Mucosa of stomach (tissue), 1 donor: Measurements from ENCODE around the gene HPX.

Source experiments
- H3K27me3 ChIP-seq: one replicate; pipeline ENCODE4 v1.7.0; 2013; ENCODE audit warnings: mild to moderate bottlenecking, low read length; ENCODE audit not compliant: control insufficient read depth, insufficient read depth
- H3K36me3 ChIP-seq: one replicate; pipeline ENCODE4 v1.7.0; 2013; ENCODE audit warnings: low read length; ENCODE audit not compliant: control insufficient read depth, insufficient read depth
- H3K4me1 ChIP-seq: one replicate; pipeline ENCODE4 v1.7.0; 2013; ENCODE audit warnings: mild to moderate bottlenecking, low read length; ENCODE audit not compliant: control insufficient read depth, insufficient read depth
- H3K4me3 ChIP-seq: one replicate; pipeline ENCODE4 v1.7.0; 2013; ENCODE audit warnings: low read length
- H3K9ac ChIP-seq: one replicate; pipeline ENCODE4 v1.7.0; 2013; ENCODE audit warnings: mild to moderate bottlenecking, low read length, moderate library complexity
- H3K9me3 ChIP-seq: one replicate; pipeline ENCODE4 v1.7.0; 2013; ENCODE audit warnings: mild to moderate bottlenecking, low read length, moderate library complexity; ENCODE audit not compliant: control insufficient read depth
- donor health status: Pancreatic carcinoma.

The HPX gene

GRCh38 chr11:6440906-6441358, at the start of gene HPX:
TSS of gene HPX (minus strand) at chr11:6440987. CDS start at chr11:6440963, 24 bp downstream.
- Histone ChIP-seq H3K27me3 (no peaks in the 10 kb centered on the region), H3K36me3 (no peaks in the 10 kb centered on the region), H3K4me1 (no peaks in the 10 kb centered on the region), H3K9ac (no peak within 1 kb of the TSS), H3K4me3 (no peak within 1 kb of the TSS), H3K9me3 (no peaks in the 10 kb centered on the region)

GRCh38 chr11:6489306-6489705, 48.5 kb upstream of the HPX start:
- Histone ChIP-seq H3K4me3 (no peak overlapping the region), H3K36me3 (peaks cover 4% of the 10 kb centered on the region), H3K27me3 (no peaks in the 10 kb centered on the region), H3K9me3 (no peaks in the 10 kb centered on the region), H3K9ac (no peak overlapping the region), H3K4me1 (peaks cover 19% of the 10 kb centered on the region)

DNA sequence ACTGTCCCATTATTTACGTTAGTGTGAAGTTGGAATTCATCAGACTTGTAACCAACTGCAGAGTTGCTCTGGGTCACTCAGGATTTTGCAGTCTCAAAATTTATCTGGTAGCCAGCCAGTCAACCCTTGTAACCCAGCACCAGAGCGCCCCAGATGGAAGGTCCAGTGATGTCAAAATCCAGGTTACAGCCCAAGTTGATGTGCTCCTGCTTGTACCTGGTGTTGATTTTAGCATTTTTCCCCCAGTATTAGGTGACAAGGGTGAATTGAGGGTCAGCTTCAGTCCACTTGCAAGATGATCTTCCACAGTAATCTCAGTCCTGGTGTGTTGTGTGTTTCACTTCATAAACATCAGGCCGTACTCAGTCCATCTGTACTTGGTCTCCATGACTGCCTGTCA, 48.0 kb upstream of the HPX start:
- H3K36me3 ChIP-seq = peaks cover 4% of the 10 kb centered on the region
- H3K9ac ChIP-seq = no peak overlapping the region
- H3K4me3 ChIP-seq = no peak overlapping the region
- H3K27me3 ChIP-seq = no peaks in the 10 kb centered on the region
- H3K4me1 ChIP-seq = peaks cover 19% of the 10 kb centered on the region
- no peaks in the 10 kb centered on the region for H3K9me3 ChIP-seq

- no peak overlapping the region for H3K9ac ChIP-seq
- H3K4me1 ChIP-seq = peaks cover 19% of the 10 kb centered on the region
- no peaks in the 10 kb centered on the region for H3K27me3 ChIP-seq
- H3K9me3 ChIP-seq = no peaks in the 10 kb centered on the region
- peaks cover 1% of the 10 kb centered on the region for H3K36me3 ChIP-seq
- no peak overlapping the region for H3K4me3 ChIP-seq
Measured at GRCh38 chr11:6488342-6488741, 47.6 kb upstream of the HPX start.

DNA sequence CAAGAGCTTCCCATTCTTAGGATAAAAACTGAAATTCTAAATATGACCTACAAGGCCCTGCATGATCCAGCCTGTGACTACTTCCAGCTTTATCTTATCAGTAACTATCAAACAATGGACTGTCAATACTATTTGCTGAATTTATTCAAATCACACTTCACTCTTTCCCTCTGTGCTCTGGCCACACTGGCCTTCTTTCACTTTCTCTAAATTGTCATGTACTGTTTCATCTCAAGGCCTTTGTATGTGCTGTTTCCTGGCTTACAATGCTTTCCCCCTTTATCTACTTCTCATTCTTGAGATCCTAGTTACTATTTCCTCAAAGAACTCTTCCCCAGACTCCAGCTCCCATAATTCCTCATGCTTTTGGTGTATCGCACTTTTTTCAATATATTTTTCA, 46.2 kb upstream of the HPX start:
- Histone ChIP-seq H3K4me3 (no peak overlapping the region), H3K36me3 (no peaks in the 10 kb centered on the region), H3K27me3 (no peaks in the 10 kb centered on the region), H3K4me1 (peaks cover 28% of the 10 kb centered on the region), H3K9me3 (no peaks in the 10 kb centered on the region), H3K9ac (no peak overlapping the region)

DNA sequence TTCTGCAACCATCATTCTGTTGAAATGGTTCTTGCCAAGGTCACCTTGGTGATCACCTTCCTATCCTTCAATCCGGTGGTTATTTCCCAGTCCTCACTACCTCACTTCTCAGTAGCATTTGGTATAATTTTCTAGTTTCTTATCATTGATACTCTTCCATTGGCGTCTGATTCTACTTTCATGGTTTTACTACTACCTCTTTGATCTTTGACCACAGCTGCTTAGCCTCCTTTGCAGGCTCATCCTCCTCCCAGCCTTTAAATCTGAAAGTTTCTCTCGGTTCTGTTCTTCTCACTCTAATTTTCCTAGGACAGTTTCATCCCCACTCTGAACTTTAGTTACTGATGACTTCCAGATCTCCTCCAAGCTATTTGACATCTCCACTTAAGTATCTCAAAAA, 45.5 kb upstream of the HPX start:
- Histone ChIP-seq H3K4me1 (peaks cover 29% of the 10 kb centered on the region), H3K36me3 (no peaks in the 10 kb centered on the region), H3K27me3 (no peaks in the 10 kb centered on the region), H3K4me3 (no peak overlapping the region), H3K9me3 (no peaks in the 10 kb centered on the region), H3K9ac (no peak overlapping the region)

- no peak overlapping the region for H3K4me3 ChIP-seq
- no peaks in the 10 kb centered on the region for H3K36me3 ChIP-seq
- no peaks in the 10 kb centered on the region for H3K9me3 ChIP-seq
- H3K4me1 ChIP-seq = peaks cover 29% of the 10 kb centered on the region
- H3K9ac ChIP-seq = no peak overlapping the region
- H3K27me3 ChIP-seq = no peaks in the 10 kb centered on the region
Measured at GRCh38 chr11:6485661-6486060, 44.9 kb upstream of the HPX start.

GRCh38 chr11:6483015-6483414, 42.2 kb upstream of the HPX start:
- Histone ChIP-seq H3K36me3 (no peaks in the 10 kb centered on the region), H3K4me1 (peaks cover 27% of the 10 kb centered on the region), H3K27me3 (no peaks in the 10 kb centered on the region), H3K9me3 (no peaks in the 10 kb centered on the region), H3K9ac (no peak overlapping the region), H3K4me3 (no peak overlapping the region)

DNA sequence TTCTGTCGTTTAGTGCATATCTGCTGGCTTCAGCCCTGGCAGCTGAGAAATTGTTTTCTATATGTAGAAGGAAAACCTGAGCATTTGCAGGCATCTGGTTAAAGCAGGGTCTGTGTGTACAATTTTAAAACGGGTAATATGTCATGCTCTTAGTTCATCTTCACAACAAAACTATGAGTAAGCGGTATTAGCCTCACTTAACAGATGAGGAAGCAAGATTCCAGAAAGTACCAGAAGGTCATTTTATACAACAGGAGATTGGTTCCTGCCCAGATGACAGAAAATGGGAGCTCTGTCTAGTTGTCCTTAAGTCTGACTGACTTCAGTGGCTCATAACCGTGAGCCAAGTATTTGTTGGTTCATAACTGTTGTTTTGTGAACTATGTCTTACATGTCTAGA, 41.7 kb upstream of the HPX start:
- H3K9ac ChIP-seq = peak overlapping the region; percentile 91
- peaks cover 32% of the 10 kb centered on the region for H3K4me1 ChIP-seq
- no peaks in the 10 kb centered on the region for H3K27me3 ChIP-seq
- H3K4me3 ChIP-seq = peak overlapping the region; percentile 96
- H3K36me3 ChIP-seq = peaks cover 4% of the 10 kb centered on the region
- H3K9me3 ChIP-seq = no peaks in the 10 kb centered on the region

DNA sequence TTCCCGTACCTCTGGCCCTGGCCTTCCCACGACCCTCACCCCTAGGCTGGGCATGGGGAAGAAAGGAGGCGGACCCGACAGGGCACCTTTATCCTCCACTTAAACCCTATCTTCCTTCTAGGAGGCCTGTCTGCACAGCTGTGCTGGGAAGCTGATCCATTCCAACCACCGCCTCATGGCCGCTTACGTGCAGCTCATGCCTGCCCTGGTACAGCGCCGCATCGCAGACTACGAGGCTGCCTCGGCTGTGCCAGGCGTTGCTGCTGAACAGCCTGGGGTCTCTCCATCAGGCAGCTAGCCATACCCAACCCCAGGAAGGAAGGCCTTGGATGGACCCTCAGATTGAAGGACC, 41.1 kb upstream of the HPX start:
- H3K4me3 ChIP-seq = peak overlapping the region; percentile 96
- peak overlapping the region; percentile 91 for H3K9ac ChIP-seq
- H3K27me3 ChIP-seq = no peaks in the 10 kb centered on the region
- H3K4me1 ChIP-seq = peaks cover 35% of the 10 kb centered on the region
- H3K36me3 ChIP-seq = peaks cover 9% of the 10 kb centered on the region
- H3K9me3 ChIP-seq = no peaks in the 10 kb centered on the region

DNA sequence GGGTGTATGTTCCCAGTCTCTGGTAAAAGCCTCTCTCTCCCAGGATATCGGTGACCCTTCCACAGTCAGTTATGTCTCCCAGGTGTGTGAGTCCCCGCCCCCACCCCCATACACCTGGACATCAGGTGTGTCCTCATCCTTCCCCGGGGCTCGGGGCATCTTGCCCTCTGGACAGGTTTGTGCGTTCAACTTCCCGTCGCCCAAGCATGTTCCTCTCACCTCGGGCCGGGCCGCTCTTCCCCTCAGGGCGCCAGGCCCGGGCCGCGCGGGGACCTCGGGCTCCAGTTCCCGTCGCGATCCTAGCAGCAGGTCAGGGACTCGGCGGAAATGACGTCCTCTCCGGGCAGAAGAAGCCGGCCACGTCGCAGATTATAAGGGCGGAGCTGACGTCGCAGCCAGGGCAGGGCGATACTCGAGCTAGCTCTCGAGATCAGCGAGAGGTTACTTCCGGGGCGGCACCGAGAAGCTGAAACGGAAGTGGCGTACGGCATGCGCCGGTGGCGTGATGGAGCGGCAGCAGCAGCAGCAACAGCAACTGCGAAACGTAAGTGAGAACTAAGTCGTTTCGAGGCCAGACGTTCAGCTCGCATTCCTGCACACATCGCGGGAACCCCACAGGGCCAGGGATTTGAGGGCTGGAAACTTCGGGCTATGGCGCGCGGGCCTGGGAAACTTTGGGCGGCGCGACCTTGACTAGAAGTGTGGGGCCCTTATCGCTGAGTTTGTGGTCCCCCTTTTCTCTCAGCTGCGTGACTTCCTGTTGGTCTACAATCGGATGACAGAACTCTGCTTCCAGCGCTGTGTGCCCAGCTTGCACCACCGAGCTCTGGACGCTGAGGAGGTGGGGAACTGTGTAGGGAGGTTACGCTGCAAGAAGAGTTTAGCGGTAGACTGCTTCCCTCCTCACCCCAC, 40.5 kb upstream of the HPX start, which contains the start of the genes ARFIP2 and TIMM10B:
ARFIP2 (minus strand) TSS at position 320 of the 912 bp plus-strand sequence. CDS start 910 bp downstream, outside the sequence.
TIMM10B (plus strand) TSS at position 490 of the 912 bp plus-strand sequence; CDS start at position 506, 16 bp downstream.
- Histone ChIP-seq H3K36me3 (peaks cover 9% of the 10 kb centered on the region), H3K9ac (peak within 1 kb of the TSS; percentile 91), H3K4me3 (peak within 1 kb of the TSS; percentile 96), H3K4me1 (peaks cover 36% of the 10 kb centered on the region), H3K27me3 (no peaks in the 10 kb centered on the region), H3K9me3 (no peaks in the 10 kb centered on the region)

- H3K4me3 ChIP-seq = peak overlapping the region; percentile 96
- peak overlapping the region; percentile 91 for H3K9ac ChIP-seq
- H3K9me3 ChIP-seq = no peaks in the 10 kb centered on the region
- H3K27me3 ChIP-seq = no peaks in the 10 kb centered on the region
- peaks cover 45% of the 10 kb centered on the region for H3K4me1 ChIP-seq
- peaks cover 9% of the 10 kb centered on the region for H3K36me3 ChIP-seq
Measured at GRCh38 chr11:6480299-6480914, 39.6 kb upstream of the HPX start.
